GM18870 (cell line): ENCODE measurements around the gene OVCA2.

Experiments
- ATAC-seq: cut with Tn5 transposase; IDR thresholded peaks from one replicate; pipeline ENCODE4 v1.9.1; 2021; ENCODE audit warnings: moderate library complexity; ENCODE audit not compliant: unreplicated experiment

The OVCA2 gene

DNA sequence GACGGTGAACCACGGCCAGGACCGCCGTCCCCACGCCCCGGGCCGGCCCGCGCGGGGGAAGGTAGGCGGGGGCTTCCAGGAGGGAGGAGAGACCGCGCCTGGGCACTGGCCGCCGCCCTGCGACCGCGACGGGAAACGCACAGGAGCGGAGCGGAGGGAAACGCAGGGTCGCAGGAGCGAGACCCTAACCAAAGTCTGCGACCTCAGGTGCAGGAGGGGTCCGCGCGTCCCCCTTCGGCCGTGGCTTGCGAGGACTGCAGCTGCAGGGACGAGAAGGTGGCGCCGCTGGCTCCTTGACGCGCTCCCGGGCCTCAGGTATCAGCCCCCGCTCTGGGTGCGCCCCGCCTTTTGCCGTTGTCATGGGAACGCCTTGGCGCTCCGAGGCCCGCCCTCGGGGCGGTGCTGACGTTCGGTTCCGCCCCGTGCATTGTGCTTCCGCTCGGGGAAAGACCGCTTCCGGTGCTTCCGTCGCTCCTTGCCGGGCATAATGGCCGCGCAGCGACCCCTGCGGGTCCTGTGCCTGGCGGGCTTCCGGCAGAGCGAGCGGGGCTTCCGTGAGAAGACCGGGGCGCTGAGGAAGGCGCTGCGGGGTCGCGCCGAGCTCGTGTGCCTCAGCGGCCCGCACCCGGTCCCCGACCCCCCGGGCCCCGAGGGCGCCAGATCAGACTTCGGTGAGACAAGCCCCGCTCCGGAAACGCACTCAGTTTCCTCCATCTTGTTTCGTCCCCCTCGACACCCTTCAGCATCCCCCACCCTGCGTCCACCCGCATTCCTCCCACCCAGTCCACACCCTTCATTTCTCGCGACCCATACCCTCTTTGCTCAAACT is at the start of gene OVCA2:
Gene OVCA2 (plus strand): TSS at position 462 of the 829 bp plus-strand sequence. CDS start 26 bp downstream, at position 488.
- ATAC-seq: peak; percentile 83

- ATAC-seq: no peak
Measured at GRCh38 chr17:1992541-1992940, 49.3 kb upstream of the OVCA2 start.

DNA sequence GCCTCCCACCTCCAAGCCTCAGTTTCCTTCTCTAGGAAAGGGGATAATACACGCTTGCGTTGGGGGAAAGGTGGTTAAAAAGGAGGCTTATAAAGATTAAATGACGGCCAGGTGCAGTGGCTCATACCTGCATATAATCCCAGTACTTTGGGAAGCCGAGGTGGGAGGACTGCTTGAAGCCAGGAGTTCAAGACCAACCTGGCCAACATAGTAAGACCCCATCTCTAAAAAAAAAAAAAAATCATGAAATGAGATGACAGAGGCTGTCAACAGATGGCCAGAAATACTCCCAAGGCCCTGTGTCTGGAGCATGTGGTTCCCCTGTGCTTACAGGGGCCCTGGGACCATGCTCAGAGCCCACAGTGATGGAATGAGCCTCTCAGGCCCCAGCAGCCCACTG is 47.1 kb upstream of the OVCA2 start:
- ATAC-seq: no peak

DNA sequence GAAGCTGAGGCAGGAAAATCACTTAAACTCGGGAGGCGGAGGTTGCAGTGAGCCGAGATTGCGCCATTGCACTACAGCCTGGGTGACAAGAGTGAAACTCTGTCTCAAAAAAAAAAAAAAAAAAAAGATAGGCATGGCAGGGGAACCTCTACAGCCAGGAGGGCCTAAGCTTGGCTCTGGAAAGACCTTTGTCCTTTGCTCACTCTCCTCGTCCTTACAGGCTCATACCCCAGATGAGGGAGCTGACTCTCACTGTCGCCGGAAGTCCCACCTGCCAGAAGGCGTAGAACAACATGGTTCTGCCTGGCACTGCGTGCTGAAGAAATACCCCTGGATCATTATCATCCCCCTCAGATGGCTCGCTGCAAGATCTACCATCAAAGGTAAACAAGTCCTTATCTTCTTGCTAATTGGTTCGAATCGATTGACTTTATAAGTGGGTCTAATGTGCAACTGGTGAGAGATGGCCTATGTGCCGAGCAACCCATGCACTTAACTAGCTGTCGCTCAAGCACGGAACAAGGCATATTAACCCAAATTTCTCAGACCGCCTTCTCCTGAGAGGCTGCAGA is 46.4 kb upstream of the OVCA2 start:
- no peak for ATAC-seq

GRCh38 chr17:1995907-1996799 is 45.7 kb upstream of the OVCA2 start:
- ATAC-seq: no peak

- no peak for ATAC-seq
Measured at GRCh38 chr17:1996800-1997288, 45.0 kb upstream of the OVCA2 start.

GRCh38 chr17:1997289-1997926 is 44.4 kb upstream of the OVCA2 start:
- no peak for ATAC-seq

DNA sequence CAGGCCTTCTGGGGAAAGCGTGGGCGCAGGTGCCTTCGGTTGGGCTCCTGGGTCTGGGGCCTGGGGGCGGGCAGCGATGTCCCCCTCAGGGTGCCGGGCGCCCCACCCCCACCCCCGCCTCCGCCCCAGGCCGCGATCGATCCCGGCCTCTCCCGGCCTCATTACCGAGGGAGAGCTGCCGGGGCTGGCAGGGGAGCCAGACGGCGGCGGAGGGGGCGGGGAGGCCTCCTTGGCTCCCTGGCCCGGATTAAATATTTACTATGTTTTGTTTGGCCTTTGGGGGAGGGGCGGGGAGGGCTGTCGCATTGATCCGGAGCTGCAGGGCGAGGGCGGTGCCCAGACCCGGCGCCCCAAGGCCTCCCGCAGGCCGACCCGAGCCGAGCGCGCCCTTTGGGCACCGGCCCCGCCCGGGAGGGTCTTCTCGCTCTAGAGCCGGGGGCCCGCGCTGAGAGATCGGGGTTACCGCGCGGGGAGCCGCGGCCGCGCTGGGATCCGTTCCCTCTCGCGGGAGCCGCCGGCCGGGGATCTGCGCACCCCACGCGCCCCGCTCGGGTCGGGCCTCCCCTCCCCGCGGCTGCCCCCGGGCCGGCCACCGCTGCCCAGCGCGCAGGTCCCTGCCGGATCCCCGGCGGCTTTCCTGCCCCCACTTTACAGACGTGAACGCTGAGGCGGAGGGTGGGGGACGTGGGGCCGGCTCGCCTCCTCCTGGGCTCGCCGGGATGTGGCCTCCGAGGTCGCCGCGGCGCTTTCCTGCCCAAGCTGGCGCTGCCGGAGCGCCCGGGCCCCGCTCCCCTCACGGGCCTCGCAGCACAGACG is 43.7 kb upstream of the OVCA2 start:
- no peak for ATAC-seq

GRCh38 chr17:1999557-2000251 is 42.1 kb upstream of the OVCA2 start:
- ATAC-seq: no peak

DNA sequence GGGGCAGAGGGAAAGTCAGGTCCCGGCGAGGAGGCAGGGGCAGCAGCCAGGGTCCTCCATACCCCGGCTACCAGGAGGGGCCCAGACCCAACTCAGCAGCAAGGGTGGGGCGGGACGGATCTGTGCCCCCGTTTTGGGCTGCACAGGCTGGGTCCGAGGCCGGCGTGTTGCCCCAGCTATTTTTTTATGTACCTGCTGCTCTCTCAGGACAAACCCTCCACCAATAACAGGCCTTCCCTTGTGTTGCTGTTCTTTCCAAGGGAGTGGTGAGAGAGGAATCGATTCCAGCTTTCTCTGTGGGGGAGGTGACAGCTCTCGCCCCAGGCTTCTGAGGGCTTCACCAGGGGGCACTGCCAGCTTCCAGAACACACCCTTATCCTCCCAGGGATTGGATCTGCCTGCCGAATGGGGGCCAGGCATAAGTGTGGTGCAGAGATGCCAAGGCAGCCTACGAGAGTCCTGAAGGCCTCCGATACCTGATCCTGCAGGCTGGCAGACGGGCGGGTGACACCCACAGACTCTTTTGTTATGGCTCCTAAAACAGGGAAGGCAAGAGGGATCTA is 39.0 kb upstream of the OVCA2 start:
- ATAC-seq: no peak

DNA sequence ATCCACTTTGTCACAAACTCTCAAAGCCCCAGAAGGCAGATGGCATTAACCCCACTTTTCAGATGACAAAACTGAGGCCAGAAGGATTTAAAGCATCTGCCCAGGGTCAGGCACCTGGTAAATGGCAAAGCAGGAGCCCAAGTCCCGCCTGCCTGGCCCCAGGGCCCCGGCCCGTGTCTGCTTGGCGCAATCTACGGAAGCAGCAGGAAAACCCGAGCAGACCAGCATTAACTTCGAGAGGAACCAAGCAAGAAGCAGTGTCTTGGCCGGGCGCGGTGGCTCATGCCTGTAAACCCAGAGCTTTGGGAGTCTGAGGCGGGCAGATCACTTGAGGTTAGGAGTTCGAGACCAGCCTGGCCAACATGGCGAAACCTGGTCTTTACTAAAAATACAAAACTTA is 38.3 kb upstream of the OVCA2 start:
- ATAC-seq: no peak

GRCh38 chr17:2004435-2004952 is 37.3 kb upstream of the OVCA2 start:
- ATAC-seq: no peak

GRCh38 chr17:2008332-2009126 is 33.3 kb upstream of the OVCA2 start:
- no peak for ATAC-seq

DNA sequence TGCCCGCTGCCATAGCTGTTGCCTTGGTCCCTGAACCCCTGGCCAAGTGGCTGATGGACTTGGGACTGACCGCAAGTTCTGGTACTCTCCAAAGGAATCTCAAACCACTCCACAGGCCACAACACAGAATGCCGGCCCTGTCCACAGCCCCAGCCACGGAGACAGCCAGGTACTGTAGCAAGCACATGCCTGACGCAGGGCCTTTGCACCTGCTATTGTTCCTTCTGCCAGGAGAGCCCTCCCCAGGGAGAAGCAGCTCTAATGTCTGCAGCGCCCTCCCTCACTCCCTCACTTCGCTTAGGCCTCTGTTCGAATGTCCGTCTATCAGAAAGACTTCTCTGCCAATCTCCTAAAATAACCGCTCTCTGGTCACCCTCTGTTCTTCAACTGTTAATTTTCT is 32.1 kb upstream of the OVCA2 start:
- no peak for ATAC-seq

- no peak for ATAC-seq
Measured at GRCh38 chr17:2011411-2012371, 30.1 kb upstream of the OVCA2 start.

DNA sequence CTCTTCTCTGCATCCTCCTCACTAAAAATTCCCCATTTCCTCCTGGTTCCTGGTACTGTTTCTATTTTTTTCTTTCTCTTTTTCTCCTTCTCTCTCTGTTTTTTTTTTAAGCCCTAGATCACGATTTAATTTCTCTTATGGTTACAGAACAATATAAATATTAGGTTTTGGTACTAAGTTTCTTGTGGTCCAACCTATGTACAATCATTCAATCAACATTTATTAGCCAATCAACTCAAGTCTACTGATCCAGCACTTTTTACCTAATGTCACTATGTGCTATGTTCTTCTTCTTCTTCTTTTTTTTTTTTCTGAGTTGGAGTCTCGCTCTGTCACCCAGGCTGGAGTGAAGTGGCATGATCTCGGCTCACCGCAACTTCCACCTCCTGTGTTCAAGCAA is 29.3 kb upstream of the OVCA2 start:
- ATAC-seq: no peak
